Thoracic aorta (tissue), 2 donors: ENCODE data around the gene AQP6. TPM values are rescaled to one million over a fixed set of nuclear protein-coding genes. Genes with fewer than 3 reads are reported as not detected.

ENCODE experiments used
- ATAC-seq: fragments of 150-250 bp; one replicate; pipeline ENCODE4 v1.8.0; 2017; ENCODE audit warnings: low read depth; ENCODE audit not compliant: insufficient number of reproducible peaks, low FRiP score
- DNase-seq: peaks from one replicate; pipeline ENCODE4 v3.0.0-alpha.2; 2020; ENCODE audit warnings: low spot score
- H3K27ac ChIP-seq, 2 donors: fragments of 200-600 bp; sonication (generic); 1 replicate in 1 of 2; 2 replicates in 1 of 2; pipeline ENCODE4 v1.5.1; 2016; ENCODE audit warnings: mild to moderate bottlenecking in 2 of 2, moderate library complexity in 2 of 2
- H3K27me3 ChIP-seq: fragments of 200-600 bp; sonication (generic); replicated peaks from 2 replicates; pipeline ENCODE4 v1.6.0; 2016; ENCODE audit warnings: mild to moderate bottlenecking; ENCODE audit not compliant: insufficient read depth
- H3K36me3 ChIP-seq: fragments of 200-600 bp; sonication (generic); one replicate; pipeline ENCODE4 v1.5.1; 2016
- H3K4me1 ChIP-seq, 2 donors: fragments of 200-600 bp; sonication (generic); 1 replicate in 1 of 2; 2 replicates in 1 of 2; pipeline versions ENCODE4 v1.5.1 to v1.6.0; 2016; ENCODE audit warnings: low read depth in 2 of 2, mild to moderate bottlenecking in 1 of 2; ENCODE audit not compliant: control insufficient read depth in 1 of 2
- H3K4me3 ChIP-seq: fragments of 200-600 bp; sonication (generic); 2 replicates; pipeline ENCODE4 v1.5.1; 2016; ENCODE audit warnings: mild to moderate bottlenecking
- H3K9me3 ChIP-seq: fragments of 200-600 bp; sonication (generic); 2 replicates; pipeline ENCODE4 v1.5.1; 2016
- CTCF ChIP-seq: fragments of 200-600 bp; sonication (generic); IDR thresholded peaks from one replicate; pipeline ENCODE4 v1.5.1; 2019; ENCODE audit warnings: antibody characterized with exemption
- total RNA-seq, 2 donors: library from RNA; depleted of rRNA; stranded (reverse); fragments of >200 nt; gene quantifications; one replicate each; pipeline versions ENCODE4 v1.1.0 to v1.2.3, GENCODE V29; 2016

Gene AQP6
- total RNA-seq = not detected

- no peak for TF ChIP-seq CTCF
- no peak for ATAC-seq
Observed at GRCh38 chr12:49972641-49973360, at the start of gene AQP6. TSS of gene AQP6 (plus strand) at chr12:49972947. CDS start at chr12:49973174, 227 bp downstream.

GRCh38 chr12:49923035-49923644, 49.6 kb upstream of the AQP6 start:
- H3K27ac ChIP-seq = no peak overlapping the region
- H3K36me3 ChIP-seq = no peaks in the 10 kb centered on the region
- no peaks in the 10 kb centered on the region for H3K9me3 ChIP-seq
- no peaks in the 10 kb centered on the region for H3K4me1 ChIP-seq
- DNase-seq (no peak), ATAC-seq (no peak)
- H3K4me3 ChIP-seq = no peak overlapping the region
- TF ChIP-seq CTCF = no peak
- no peaks in the 10 kb centered on the region for H3K27me3 ChIP-seq

More at GRCh38 chr12:49972641-49973360, at the start of gene AQP6:
- H3K4me3 ChIP-seq = no peak within 1 kb of the TSS
- H3K27ac ChIP-seq = no peak within 1 kb of the TSS
- no peaks in the 10 kb centered on the region for H3K9me3 ChIP-seq
- H3K36me3 ChIP-seq = no peaks in the 10 kb centered on the region
- peaks cover 9 to 26% of the 10 kb centered on the region in 2 donors for H3K4me1 ChIP-seq
- H3K27me3 ChIP-seq = no peaks in the 10 kb centered on the region
- no peak for DNase-seq

- Histone ChIP-seq H3K4me1 (no peaks in the 10 kb centered on the region), H3K9me3 (no peaks in the 10 kb centered on the region), H3K27me3 (no peaks in the 10 kb centered on the region), H3K27ac (no peak overlapping the region), H3K4me3 (no peak overlapping the region), H3K36me3 (no peaks in the 10 kb centered on the region)
- ATAC-seq (no peak), DNase-seq (no peak)
- no peak for TF ChIP-seq CTCF
Observed at GRCh38 chr12:49923880-49924556, 48.7 kb upstream of the AQP6 start.

GRCh38 chr12:49924628-49925246, 48.0 kb upstream of the AQP6 start:
- Histone ChIP-seq H3K4me3 (no peak overlapping the region), H3K27me3 (no peaks in the 10 kb centered on the region), H3K9me3 (no peaks in the 10 kb centered on the region), H3K27ac (no peak overlapping the region), H3K36me3 (no peaks in the 10 kb centered on the region), H3K4me1 (no peaks in the 10 kb centered on the region)
- DNase-seq = no peak
- no peak for TF ChIP-seq CTCF
- no peak for ATAC-seq
